ENCODE data around the gene RINT1. TPM values are rescaled to one million over a fixed set of nuclear protein-coding genes. Genes with fewer than 3 reads are reported as not detected.
"Not testable (repeated sequence)": the region's sequence is repeated elsewhere in the genome, so short reads cannot be mapped to it uniquely, and the experiment has no call there.

RINT1 gene
- total RNA-seq, 4 donors from 2014 or later: 17.3 to 30.5 (median 20.3) TPM

DNA sequence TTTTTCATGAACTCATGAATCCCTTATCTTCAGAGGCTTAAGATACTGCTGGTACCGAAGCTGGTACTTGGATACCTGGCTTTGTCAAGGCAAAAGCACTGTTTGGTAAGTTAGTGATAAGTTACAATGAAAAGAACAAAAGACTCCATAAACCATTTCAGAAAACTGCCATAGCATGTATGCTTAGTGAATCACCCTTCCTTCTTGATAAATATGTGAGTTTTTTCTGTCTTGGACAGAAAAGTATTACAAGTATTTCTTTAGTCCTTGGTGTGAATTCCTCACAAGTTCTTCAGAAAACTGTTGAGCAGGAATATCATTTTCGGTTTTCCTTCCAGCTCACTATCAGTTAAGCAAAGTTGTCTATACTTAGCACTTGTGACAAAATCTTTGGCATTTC lies 35.5 kb upstream of the RINT1 start:
- no peak overlapping the region for H3K27ac ChIP-seq
- no peak for DNase-seq
- H3K9me3 ChIP-seq: no peaks in the 10 kb centered on the region
- no peaks in the 10 kb centered on the region for H3K27me3 ChIP-seq
- no peak overlapping the region for H3K4me3 ChIP-seq
- TF ChIP-seq, protein P1, sequence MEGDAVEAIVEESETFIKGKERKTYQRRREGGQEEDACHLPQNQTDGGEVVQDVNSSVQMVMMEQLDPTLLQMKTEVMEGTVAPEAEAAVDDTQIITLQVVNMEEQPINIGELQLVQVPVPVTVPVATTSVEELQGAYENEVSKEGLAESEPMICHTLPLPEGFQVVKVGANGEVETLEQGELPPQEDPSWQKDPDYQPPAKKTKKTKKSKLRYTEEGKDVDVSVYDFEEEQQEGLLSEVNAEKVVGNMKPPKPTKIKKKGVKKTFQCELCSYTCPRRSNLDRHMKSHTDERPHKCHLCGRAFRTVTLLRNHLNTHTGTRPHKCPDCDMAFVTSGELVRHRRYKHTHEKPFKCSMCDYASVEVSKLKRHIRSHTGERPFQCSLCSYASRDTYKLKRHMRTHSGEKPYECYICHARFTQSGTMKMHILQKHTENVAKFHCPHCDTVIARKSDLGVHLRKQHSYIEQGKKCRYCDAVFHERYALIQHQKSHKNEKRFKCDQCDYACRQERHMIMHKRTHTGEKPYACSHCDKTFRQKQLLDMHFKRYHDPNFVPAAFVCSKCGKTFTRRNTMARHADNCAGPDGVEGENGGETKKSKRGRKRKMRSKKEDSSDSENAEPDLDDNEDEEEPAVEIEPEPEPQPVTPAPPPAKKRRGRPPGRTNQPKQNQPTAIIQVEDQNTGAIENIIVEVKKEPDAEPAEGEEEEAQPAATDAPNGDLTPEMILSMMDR (IDR thresholded peaks at IDR 0.05): no peak
- no peak for TF ChIP-seq POLR2A (IDR thresholded peaks at IDR 0.05)
- H3K36me3 ChIP-seq: no peaks in the 10 kb centered on the region
- H3K4me1 ChIP-seq: no peaks in the 10 kb centered on the region

DNA sequence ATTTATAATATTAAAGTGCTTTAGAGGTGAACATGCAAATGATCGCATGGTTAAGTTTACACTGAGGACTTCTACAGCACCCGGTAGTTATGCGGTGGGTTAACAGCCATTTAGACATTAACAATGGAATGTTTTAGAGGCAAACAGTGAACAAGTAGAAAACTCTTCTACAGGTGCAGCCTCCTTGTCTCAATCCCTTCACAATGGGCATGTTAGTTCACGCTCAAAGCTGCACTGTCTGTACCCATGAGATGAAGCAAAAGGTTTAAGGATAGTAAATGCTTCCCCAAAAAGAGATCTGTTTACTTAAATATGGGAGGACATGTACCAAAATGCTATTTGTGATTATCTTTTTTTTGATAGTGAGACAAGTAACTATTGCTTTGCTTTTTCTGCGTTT lies 35.0 kb upstream of the RINT1 start:
- no peak for DNase-seq

DNA sequence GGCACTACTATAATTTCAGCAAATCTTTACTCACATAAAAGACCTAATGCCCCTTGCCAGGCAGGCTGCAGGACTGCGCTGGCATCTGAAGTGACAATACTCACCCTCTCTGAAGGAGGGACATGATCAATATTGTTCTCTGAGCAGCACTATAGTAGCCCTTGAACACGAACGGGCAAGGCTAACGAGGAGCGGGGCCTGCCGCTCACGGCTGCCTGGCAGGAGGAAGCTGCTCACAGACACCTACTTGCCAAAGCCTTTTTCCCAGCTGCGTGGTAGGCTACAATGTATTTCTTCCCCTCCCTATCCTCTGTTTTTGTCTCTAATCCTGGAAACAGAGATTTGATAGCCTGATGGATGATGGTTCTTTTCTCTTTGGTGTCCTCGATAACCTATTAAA lies 29.8 kb upstream of the RINT1 start:
- Histone ChIP-seq H3K4me3 (no peak overlapping the region), H3K4me1 (no peaks in the 10 kb centered on the region), H3K27me3 (no peaks in the 10 kb centered on the region), H3K36me3 (no peaks in the 10 kb centered on the region), H3K9me3 (no peaks in the 10 kb centered on the region), H3K27ac (no peak overlapping the region)
- DNase-seq: no peak
- TF ChIP-seq, protein P1 (IDR thresholded peaks at IDR 0.05): no peak
- no peak for TF ChIP-seq POLR2A (IDR thresholded peaks at IDR 0.05)

More for the DNA sequence above, 35.0 kb upstream of the RINT1 start:
- Histone ChIP-seq H3K27ac (no peak overlapping the region), H3K4me3 (no peak overlapping the region), H3K36me3 (no peaks in the 10 kb centered on the region), H3K4me1 (no peaks in the 10 kb centered on the region), H3K9me3 (no peaks in the 10 kb centered on the region), H3K27me3 (no peaks in the 10 kb centered on the region)
- TF ChIP-seq, protein P1 (IDR thresholded peaks at IDR 0.05): no peak
- no peak for TF ChIP-seq POLR2A (IDR thresholded peaks at IDR 0.05)

DNA sequence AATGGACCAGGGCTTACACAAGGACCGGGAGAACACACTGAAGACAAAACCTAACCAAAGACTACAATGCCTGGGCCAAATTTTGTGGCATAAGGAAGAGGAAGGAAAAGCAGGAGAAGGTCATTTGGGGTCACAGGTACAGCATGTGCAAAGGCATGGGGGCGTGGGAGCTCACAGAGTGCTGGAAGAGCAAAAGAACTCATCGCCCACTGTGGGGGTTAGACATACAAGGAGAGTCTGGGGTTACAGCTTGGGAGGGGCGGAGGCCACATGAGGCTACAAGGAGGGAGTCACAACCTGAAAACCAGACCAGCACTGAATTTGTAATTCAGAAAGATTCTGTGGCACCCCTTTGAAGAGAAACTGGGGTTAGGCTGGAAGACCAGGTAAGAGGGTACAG lies 19.6 kb upstream of the RINT1 start:
- TF ChIP-seq POLR2A (IDR thresholded peaks at IDR 0.05): no peak
- TF ChIP-seq, protein P1 (IDR thresholded peaks at IDR 0.05): no peak
- H3K36me3 ChIP-seq: peaks cover 0 to 3% (median 0%) of the 10 kb centered on the region in 3 donors
- H3K27me3 ChIP-seq: no peaks in the 10 kb centered on the region
- no peak overlapping the region for H3K4me3 ChIP-seq
- no peaks in the 10 kb centered on the region for H3K4me1 ChIP-seq
- H3K9me3 ChIP-seq: no peaks in the 10 kb centered on the region
- no peak overlapping the region for H3K27ac ChIP-seq
- no peak for DNase-seq

DNA sequence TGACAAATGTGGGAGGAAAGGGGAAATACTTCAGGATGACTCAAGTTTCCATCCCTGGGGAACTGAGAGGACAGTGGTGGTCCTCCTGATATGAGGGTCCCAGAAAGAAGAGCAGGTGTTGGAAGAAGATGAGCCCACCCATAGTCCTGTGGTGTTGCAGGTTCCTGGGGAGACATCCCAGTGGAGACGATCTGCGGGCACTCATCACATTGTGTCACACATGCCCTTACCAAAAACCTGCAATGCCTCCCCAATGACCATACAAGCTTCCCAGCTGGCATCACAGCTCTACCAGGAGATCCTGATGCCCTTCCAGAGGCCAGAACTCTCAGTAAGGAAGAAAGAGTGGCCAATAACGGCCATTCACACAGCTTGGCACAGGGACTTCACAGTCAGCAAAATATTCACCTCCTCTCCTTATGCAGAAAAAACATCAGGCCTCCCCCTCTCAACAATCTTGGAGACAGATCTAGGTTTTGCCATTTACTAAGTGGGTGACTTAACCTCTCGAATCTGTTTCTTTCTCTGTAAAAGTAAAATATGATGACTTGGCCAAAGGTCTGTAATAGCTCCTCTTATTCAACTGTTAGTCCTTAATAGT lies 19.0 kb upstream of the RINT1 start:
- Histone ChIP-seq H3K36me3 (no peaks in the 10 kb centered on the region), H3K4me3 (no peak overlapping the region), H3K27ac (no peak overlapping the region), H3K4me1 (no peaks in the 10 kb centered on the region), H3K9me3 (no peaks in the 10 kb centered on the region), H3K27me3 (no peaks in the 10 kb centered on the region)
- no peak for TF ChIP-seq POLR2A (IDR thresholded peaks at IDR 0.05)
- TF ChIP-seq, protein P1 (IDR thresholded peaks at IDR 0.05): no peak
- no peak for DNase-seq

DNA sequence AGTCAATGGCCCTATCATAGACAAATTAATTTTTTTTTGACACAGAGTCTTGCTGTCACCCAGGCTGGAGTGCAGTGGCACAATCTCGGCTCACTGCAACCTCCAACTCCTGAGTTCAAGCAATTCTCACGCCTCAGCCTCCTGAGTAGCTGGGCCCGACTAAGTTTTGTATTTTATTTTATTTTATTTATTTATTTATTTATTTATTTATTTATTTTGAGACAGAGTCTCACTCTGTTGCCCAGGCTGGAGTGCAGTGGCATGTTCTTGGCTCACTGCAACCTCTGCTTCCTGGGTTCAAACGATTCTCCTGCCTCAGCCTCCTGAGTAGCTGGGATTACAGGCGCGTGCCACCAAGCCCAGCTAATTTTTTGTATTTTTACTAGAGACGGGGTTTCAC lies 16.4 kb upstream of the RINT1 start:
- H3K36me3 ChIP-seq, DNase-seq, H3K27ac ChIP-seq, H3K27me3 ChIP-seq, H3K4me1 ChIP-seq, H3K9me3 ChIP-seq, H3K4me3 ChIP-seq: not testable (repeated sequence)
